GDM1 (cell line): Measurements from ENCODE around the gene SLC10A7.

ENCODE experiments used
- DNase-seq: peaks from one replicate; lab custom pipeline; 2025; lab: John Stamatoyannopoulos, UW

SLC10A7 gene

DNA sequence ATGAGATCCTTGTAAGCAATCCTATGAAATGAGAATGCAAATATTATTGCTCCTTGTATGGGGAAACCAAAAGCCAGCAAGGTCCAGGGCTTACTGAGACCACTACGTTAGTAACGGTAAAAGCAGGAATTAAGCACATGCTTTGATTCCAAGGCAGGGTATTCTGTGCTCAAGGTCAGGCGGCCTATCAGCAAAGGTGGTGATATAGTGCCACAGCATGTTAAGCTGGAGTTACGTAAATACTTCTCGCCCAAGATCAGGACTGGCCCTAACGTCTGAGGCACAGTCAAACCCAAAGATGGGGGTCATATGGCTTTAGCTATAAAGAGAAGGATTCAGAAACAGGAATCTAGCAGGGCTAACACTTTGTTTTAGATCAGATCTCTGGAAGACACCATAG is 27.6 kb downstream of the SLC10A7 start:
- no peak for DNase-seq

GRCh38 chr4:146490106-146490505 is 31.6 kb downstream of the SLC10A7 start:
- DNase-seq = no peak

GRCh38 chr4:146488495-146489174 is 33.1 kb downstream of the SLC10A7 start:
- no peak for DNase-seq

DNA sequence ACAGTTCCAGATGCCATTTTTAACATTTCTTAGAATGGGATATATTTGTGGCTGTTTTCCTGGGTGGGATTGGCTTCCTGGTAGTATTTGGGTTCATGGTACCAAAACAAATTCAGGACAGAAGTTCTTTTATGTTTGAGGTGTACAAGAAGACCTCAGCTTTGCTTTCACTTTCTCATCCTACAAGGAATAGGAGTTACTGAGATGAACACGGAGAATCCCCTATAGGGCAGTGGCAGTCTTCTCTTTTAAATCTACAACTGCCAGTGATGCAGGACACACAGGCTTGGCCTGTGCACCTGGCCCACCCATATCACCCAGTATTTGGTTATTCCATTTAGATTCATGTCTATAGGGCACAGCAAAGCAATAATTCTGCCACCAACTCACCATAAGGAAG is 35.2 kb downstream of the SLC10A7 start:
- DNase-seq = no peak

DNA sequence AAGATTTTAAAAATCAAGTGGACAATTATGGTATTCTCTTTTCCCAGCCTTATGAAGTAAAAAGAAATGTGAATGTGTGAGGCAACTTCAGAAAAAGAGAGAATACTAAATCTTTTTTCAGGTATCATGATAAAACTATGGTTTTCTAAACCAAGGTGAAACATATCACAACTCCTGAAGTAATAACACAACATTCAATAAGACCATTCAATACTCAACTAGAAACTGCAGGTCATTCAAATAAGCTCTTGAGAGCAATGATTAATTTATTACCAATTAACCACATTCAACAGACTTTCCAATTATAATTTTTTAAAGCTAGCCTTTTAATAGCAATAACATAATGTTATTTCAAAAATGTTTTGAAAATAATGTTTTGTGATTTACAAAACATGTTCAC is 35.8 kb downstream of the SLC10A7 start:
- DNase-seq = no peak

DNA sequence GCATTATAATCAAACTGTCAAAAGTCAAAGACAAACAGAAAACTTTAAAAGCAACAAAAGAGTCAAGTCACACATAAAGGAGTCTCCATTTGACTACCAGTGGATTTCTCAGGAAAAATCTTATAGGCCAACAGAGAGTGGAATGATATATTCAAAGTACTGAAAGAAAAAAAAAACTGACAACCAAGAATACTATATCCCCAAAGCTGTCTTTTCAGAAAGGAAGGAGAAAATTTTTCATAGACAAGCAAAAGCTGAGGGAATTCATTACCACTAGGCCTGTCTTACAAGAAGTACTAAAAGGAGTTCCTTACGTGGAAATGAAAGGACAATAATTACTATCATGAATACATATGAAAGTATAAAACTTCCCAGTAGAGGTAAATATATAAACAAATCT is 39.0 kb downstream of the SLC10A7 start:
- DNase-seq = no peak

GRCh38 chr4:146481246-146481645 is 40.5 kb downstream of the SLC10A7 start:
- no peak for DNase-seq

DNA sequence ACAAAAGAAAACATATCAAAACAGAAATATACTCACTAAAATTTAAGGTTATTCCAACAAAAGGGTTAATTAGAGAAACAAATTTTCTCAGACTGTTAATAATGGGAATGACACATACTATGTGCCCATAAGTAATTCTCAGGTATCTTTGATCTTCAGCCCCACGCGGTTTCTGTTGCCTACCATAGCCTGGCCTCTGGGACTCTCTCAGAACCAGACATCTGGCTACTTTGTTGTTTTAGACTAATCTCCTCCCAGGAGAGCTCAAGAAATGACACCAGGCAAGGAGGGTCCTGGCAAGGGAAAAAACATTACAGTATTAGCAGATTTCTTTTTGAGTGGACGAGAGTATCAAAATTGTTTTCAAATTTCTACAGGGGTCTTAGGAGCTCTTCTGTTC is 43.7 kb downstream of the SLC10A7 start:
- DNase-seq = no peak

GRCh38 chr4:146477054-146477453 is 44.7 kb downstream of the SLC10A7 start:
- DNase-seq = no peak

DNA sequence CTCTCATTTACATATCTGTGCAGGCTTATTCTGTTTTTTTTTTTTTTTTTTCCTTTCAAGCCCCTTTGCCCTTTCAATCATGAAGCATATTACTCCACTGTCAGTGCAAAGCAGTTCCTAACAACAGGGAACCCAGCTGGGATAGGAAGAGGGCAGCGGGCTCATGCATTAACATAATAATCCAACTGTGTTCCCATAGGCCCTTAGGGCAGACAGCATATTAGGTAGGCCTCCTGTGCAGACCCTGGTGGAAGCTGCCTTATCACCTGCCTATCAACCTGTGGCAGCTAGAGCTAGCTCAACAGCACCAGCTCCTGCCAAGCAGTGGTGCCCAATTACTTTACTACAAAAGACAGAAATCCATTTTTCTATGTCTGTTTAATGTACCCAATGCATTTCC is 49.3 kb downstream of the SLC10A7 start:
- no peak for DNase-seq

GRCh38 chr4:146470604-146471003 is 51.1 kb downstream of the SLC10A7 start:
- no peak for DNase-seq

DNA sequence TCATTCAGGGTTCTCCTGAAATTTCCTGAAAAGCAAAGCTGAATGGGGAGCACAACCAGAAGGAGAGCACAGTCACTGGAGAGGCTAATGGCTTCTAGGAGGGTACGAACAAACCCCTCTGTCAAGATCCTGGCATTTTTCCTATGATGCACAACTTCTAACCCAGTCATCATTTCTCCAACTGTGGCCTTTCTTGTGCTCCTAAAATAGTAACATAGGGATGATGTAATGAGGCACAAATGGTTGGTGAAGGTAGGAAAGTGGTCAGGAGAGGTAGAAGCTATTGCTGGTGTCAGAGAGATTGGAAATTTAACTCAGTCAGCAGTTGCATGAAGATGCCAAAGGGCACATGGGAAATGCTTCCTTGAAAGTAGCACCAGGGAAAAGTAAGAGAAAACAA is 52.7 kb downstream of the SLC10A7 start:
- no peak for DNase-seq

DNA sequence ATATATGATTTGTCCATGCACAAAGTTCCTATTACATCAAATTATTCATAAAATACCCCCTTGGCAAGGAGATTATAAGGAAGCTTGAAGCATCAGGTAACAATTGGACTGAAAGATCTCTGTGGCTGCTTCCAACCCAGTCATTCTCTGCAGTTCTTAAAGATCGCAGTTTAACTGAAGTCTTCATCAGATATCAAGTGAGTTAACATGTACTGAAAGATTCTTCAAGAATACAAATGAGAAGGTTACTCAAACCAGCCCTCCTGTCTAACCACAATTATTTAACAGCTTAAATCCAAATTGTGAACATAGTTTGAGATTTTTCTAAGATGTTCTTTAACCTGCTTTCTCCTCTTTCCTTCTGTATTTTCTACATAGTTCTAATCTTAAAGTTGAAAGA is 56.1 kb downstream of the SLC10A7 start:
- no peak for DNase-seq

DNA sequence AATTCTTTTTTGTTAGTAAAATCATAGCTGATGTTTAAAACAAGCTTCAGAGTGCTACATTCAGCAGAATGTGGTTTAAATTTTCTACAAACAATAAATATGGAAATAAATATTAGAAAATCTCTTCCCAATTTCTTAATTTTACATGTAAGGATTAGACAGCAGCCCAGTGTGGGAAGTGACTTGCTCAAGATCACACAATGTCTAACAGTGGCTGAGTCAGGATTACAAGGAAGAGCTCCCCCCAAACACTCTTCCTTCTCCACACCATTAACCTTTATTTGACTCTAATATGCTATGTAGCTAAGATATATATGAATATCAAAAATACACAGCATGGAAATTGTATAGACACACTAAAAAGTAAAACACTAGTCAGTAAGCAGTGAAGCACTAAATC is 59.5 kb downstream of the SLC10A7 start:
- no peak for DNase-seq

GRCh38 chr4:146458594-146458993 is 63.1 kb downstream of the SLC10A7 start:
- DNase-seq = no peak

DNA sequence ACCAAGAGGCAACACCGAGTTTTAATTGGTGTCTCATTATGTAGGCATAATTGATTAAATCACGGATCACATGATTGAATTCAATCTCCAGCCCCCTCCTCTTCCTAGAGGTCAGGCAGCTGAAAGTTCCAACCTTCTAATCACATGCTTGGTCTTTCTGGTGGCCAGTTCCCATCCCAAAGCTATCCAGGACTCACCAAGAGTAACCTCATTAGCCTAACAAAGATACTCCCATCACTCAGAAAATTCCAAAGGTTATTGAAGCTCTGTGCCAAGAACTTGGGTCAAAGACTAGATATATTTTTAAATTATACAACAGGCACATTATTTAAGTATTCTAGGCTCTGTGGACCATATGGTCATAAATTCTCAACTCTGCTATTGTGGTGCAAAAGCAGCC is 65.1 kb downstream of the SLC10A7 start:
- DNase-seq = no peak

GRCh38 chr4:146453181-146453807 is 68.4 kb downstream of the SLC10A7 start:
- DNase-seq = no peak

DNA sequence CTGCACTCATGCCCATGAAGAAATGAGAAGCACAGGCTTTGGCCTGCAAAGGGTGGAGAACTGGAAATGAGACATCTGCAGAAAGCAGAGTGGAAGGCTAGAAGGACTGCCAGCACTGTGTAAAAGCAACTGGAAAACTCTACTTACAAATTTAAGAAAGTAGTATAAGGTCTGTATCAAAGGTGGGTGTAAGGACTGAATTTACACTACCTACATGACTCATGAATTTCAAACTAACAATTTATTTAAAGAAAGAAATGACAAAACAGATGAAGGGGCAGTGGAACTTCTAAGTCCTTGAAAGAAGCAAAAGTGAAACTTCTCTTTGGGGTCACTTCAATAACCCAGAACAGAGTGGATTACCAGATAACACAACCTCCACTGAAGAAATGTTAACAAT is 71.2 kb downstream of the SLC10A7 start:
- DNase-seq = no peak

DNA sequence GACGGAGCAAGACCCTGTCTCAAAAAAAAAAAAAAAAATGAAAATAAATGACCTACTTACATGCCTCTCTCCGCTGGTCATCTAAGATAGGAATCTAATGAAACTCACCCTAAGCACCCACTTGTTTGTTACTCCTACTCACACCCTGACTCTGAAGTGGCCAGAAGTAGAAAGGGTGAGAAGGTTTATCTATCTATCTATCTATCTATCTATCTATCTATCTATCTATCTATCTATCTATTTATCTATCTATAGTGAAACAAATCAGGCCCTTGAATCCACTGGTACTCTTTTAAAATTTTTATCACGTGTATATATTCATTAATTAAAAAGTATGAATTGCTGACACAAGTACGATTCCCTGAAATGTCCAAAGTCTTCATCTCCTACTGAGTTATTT is 75.2 kb downstream of the SLC10A7 start:
- DNase-seq = no peak

DNA sequence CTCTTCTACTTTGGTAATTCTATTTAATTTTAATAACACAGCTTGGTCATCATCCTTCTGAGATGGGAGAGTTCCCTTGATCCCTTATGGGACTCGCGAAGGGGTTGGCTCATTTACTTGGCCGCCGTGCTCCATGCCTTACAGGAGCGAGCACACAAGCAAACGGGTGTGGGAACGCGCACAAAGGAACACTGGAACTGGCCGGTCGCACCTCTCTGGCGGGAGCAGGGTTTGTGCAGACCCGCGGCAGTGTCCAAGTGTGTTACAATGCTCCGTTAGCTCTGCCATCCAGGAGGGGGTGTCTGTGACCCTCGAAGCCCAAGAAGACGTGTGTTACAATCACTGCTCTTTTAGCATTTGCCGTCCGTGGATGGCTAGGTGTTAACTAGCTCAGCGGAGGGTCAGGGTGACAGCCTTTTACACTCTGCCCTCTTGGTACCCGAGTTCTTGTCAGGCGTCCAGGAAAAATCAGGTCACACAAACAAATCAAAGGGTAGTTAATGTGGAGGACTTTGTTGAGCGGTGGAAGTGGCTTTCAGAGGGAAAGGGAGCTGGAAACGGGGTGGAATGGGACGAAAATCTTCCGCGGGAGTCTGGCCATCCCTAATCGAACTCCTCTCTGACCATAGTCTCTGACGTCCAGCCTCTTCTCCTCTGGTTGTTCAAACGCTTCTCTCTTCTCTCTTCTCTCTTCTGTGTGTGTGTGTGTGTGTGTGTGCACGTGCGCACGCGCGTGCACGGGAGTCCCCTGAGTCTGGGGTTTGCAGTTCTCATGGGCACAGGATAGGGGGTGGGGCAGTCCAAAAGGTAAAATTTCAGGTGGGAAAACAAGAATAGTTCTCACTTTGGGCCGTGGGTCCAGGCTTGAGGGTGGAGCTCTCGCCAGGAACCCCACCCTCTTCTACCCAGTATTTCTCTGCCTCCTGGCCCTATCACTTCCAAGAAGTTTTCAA is 76.3 kb downstream of the SLC10A7 start:
- DNase-seq = no peak

GRCh38 chr4:146443525-146443924 is 78.2 kb downstream of the SLC10A7 start:
- no peak for DNase-seq

- no peak for DNase-seq
These were observed 78.9 kb downstream of the SLC10A7 start for GRCh38 chr4:146442801-146443200.

GRCh38 chr4:146439999-146440398 is 81.7 kb downstream of the SLC10A7 start:
- DNase-seq = no peak
